GM12801 (cell line): ENCODE results near the gene SAPCD2.

Source experiments
- TF ChIP-seq, protein P1 (sequence below): IDR thresholded peaks from one replicate; pipeline ENCODE4 v1.5.1; 2011; ENCODE audit warnings: control low read depth; ENCODE audit not compliant: insufficient read length; ENCODE audit errors: extremely low read depth

Gene SAPCD2

DNA sequence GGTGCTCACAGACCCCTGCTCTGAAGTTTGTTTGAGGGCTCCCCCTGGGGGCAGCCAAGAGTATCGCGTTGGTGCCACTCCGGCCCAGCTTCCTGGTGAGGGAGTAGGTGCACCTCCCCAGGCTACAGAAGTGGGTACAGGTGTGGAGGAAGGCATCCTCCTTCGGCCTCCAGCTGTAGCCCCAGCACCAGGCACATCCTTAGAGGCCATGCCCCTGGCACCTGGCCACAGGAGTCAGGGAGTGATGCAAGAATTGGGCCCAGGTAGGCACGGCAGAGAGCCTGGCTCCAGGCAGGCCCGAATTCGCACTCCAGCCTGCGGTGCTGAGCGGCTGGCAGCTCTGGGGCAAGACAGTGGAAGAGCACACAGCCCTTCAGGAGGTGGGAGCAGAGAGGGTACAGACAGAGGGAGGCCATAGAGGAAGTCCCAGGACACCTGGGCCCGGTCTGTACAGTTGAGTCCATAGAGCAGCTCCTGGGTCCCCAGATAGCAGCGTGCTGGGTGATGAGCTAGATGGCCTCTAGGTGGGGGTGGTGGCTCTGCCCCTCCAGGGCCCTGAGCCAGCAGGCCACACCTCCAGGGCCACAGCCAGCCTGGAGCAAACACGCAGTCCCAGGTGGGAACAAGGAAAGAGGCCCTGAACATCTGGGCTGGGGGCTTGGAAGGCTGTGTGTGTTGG lies 2.4 kb downstream of the SAPCD2 start:
- TF ChIP-seq, protein P1, sequence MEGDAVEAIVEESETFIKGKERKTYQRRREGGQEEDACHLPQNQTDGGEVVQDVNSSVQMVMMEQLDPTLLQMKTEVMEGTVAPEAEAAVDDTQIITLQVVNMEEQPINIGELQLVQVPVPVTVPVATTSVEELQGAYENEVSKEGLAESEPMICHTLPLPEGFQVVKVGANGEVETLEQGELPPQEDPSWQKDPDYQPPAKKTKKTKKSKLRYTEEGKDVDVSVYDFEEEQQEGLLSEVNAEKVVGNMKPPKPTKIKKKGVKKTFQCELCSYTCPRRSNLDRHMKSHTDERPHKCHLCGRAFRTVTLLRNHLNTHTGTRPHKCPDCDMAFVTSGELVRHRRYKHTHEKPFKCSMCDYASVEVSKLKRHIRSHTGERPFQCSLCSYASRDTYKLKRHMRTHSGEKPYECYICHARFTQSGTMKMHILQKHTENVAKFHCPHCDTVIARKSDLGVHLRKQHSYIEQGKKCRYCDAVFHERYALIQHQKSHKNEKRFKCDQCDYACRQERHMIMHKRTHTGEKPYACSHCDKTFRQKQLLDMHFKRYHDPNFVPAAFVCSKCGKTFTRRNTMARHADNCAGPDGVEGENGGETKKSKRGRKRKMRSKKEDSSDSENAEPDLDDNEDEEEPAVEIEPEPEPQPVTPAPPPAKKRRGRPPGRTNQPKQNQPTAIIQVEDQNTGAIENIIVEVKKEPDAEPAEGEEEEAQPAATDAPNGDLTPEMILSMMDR: no peak

DNA sequence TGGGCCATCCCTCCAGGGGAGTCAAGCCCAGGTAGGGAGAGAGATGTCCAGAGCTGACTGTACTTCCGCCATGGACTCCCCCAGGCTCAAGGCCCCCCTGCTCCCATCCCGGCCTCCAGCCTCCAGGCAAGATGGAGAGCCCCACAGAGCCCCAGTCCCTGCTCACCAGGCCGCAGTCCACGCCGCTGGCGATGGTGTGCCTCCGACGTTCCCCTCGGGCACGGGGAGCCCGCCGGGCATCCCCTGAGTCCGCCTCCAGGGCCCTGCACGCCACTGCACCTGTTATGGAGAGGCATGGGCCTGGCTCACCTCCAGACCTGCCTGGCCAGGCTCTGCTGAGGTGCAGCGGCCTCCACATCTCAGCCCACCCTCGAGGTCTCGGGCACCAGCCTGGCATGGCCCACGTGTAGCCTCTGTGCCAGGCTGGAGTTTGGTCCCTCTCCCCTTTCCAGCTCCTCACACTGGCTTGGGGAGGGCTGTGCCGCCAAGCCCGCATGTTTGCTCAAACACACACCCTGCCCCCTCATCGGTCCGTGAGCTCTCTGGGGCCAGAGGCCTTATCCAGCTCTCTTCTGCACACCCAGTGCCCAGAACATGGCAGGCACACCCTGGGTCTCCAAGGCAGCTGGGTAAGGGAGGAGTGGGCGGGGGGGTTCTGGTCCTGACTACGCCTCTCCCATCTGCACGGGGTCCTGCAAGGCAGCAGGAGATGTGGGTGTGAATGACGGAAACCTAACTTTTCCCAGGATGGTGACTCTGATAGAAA lies 4.1 kb downstream of the SAPCD2 start:
- TF ChIP-seq, protein P1: no peak

DNA sequence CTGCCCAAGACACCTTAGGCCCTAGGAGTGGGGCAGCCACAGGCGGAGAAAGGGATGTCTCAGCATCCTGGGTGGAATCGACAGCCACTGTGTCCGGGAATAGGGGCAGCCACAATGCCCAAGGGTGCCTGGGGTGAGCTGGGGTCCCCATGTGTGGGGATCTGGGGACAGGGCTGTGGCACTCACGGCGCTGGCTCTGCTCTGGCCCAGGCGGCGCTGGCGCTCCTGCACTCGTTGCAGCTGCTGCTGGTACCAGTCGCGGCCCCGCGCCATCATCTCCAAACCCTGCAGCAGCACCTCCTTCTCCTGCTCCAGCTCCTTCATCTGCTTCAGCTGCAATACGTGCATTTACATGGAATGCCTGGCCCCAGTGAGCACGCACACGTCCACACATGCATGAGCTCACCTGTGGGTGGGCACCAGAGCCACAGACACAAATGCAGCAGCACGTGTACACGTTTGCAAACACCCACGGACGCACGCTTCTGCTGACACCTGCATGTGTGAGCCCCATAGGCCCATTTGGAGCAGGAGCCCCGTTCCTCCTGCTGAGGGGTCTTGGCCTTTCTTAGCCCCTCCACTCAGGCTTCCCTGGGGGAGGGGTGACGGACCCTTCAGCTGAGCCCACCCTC lies 4.9 kb downstream of the SAPCD2 start:
- TF ChIP-seq, protein P1: no peak

DNA sequence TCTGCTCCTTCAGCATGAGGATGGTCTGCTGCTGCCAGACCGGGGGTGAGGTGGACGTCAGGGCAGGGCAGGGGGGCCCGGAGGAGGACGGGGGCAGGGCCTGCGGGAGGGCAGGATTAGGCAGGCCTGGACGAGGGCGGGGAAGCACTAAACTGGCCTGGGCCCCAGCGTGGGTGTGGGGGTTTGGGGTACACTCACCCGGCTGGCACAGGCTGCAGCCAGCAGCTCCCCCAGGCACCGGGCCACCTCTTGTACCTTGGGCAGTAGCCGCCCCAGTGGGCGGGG lies 5.5 kb downstream of the SAPCD2 start:
- TF ChIP-seq, protein P1: no peak

DNA sequence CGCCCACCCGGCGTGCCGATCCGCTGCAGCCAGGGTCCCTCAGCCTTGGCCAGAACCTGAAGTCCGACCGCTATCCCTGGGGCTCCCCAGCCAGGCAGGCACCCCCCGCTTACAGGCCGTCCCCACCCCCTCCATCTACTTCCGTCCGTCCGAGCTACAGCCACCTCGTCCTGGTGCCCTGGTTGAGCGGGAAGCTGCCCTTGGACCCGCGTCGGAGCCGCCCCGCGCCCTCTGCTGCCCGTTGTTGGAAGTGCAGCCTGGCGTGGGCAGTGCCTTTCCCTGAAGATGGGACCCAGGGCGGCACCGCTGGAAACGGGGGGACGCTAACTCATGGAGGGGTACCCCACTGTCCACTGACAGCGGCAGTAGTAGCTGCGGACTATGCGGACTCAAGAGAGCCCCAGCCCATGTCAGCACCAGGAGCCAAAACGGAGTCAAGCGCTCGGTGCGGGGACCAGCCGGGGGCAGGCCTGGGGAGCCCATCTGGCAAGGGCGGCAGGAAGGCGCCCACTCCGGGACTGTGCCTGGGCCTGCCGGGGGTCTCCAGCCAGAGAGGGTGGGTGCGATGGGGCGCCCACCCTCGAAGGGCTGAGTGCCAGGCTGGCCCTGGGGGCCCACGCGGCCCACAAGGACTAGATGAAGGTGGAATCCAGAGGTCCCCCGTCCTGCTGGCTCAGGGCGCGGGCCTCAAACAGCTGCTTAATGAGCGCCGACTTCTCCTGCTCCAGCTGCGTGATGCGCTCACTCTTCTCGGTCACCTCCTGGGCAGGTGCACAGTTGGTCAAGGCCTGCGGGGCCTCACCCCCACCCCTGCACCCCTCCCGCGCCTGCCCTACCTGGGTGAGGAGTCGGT lies 6.1 kb downstream of the SAPCD2 start:
- TF ChIP-seq, protein P1: no peak

DNA sequence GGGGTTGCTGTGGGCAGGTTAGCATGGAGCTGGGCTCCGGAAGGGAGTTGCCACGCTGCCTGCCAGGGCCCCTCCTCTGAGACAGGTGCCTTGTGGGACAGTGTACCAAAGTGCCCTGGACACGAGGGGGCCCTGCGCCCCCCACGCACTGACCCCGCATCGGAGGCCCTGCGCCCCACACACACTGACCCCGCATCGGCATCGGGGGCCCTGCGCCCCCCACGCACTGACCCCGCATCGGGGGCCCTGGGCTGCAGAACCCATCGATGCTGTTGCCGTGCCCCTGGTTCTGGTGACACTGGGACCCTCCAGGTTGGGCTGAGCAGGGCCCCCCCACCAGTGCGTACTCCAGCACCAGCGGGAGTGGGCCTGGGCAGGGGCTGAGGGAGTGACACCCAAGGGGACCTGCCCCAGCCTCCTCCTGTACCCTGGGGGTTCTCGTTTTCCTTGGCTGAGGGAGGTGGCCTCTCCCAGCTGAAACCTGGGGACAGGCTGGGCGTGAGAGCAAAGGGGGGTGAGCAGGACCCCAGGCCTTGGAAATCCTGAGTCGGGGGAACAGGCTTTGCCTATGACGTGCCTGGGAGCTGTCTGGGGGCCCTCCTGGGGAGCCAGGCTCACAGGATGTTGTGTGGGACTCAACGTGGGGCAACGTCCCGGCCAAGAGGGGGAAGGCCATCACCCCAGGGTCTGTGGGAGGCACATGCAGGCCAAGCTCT lies 6.9 kb downstream of the SAPCD2 start:
- TF ChIP-seq, protein P1: no peak

DNA sequence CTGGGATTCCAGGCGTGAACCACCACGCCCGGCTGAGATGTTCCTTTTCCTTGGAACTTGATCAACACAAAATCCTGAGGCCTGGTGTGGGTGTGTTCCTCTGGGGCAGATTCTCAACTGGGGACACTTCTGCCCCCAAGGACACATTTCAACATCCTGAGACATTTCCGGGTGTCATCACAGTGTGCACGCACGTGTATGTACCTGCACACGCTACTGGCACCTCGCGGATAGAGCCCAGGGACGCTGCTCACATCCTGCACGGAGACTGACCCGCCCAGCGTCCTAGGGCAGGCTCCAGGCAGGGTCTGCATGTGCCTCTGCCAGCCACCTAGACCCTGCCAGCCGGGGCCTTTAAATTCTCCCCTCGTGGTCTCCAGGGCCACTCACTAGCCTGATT lies 8.0 kb downstream of the SAPCD2 start:
- TF ChIP-seq, protein P1: no peak
